ENCODE data around the gene ANKRA2. TPM values are rescaled to one million over a fixed set of nuclear protein-coding genes. Genes with fewer than 3 reads are reported as not detected.
A peak's percentile ranks its signal among the peaks of the same experiment; 100 is the strongest.

Gene ANKRA2
- total RNA-seq, 4 donors from 2014 or later = 18.1 to 28.2 (median 23.0) TPM

GRCh38 chr5:73605223-73606087, 40.0 kb upstream of the ANKRA2 start:
- H3K27ac ChIP-seq (replicated peaks in 1 of 4) = no peak overlapping the region
- TF ChIP-seq EP300 (IDR thresholded peaks at IDR 0.05) = no peak
- TF ChIP-seq POLR2A (IDR thresholded peaks at IDR 0.05; ENCODE audit: low read depth) = no peak
- TF ChIP-seq POLR2AphosphoS5 (IDR thresholded peaks at IDR 0.05) = no peak
- TF ChIP-seq CTCF (IDR thresholded peaks at IDR 0.05) = no peak
- peaks cover 0 to 5% (median 0%) of the 10 kb centered on the region in 4 donors for H3K9me3 ChIP-seq
- no peaks in the 10 kb centered on the region for H3K27me3 ChIP-seq
- DNase-seq (ENCODE audit: extremely low spot score) = no peak
- no peaks in the 10 kb centered on the region for H3K36me3 ChIP-seq
- H3K4me1 ChIP-seq = no peaks in the 10 kb centered on the region
- WGBS = 81% methylated on average over 8 of the region's 8 CpGs
- H3K4me3 ChIP-seq = no peak overlapping the region
- intact Hi-C loops (cut with DNase I) = no loop called here

- Histone ChIP-seq H3K27me3 (no peaks in the 10 kb centered on the region), H3K27ac (replicated peaks in 1 of 4) (no peak overlapping the region), H3K4me3 (no peak overlapping the region), H3K4me1 (no peaks in the 10 kb centered on the region), H3K36me3 (no peaks in the 10 kb centered on the region), H3K9me3 (peaks cover 0 to 5% (median 0%) of the 10 kb centered on the region in 4 donors)
- WGBS = 90% methylated on average over 5 of the region's 5 CpGs
- no peak for TF ChIP-seq POLR2A (IDR thresholded peaks at IDR 0.05; ENCODE audit: low read depth)
- TF ChIP-seq CTCF (IDR thresholded peaks at IDR 0.05) = no peak
- TF ChIP-seq EP300 (IDR thresholded peaks at IDR 0.05) = no peak
- TF ChIP-seq POLR2AphosphoS5 (IDR thresholded peaks at IDR 0.05) = no peak
- no peak for DNase-seq (ENCODE audit: extremely low spot score)
- intact Hi-C loops (cut with DNase I) = no loop called here
Observed at GRCh38 chr5:73603998-73604397, 38.6 kb upstream of the ANKRA2 start.

GRCh38 chr5:73599380-73599779, 33.9 kb upstream of the ANKRA2 start:
- TF ChIP-seq POLR2A (IDR thresholded peaks at IDR 0.05; ENCODE audit: low read depth) (no peak), CTCF (IDR thresholded peaks at IDR 0.05) (no peak), EP300 (IDR thresholded peaks at IDR 0.05) (no peak), POLR2AphosphoS5 (IDR thresholded peaks at IDR 0.05) (no peak)
- Histone ChIP-seq H3K27me3 (no peaks in the 10 kb centered on the region), H3K36me3 (no peaks in the 10 kb centered on the region), H3K4me1 (no peaks in the 10 kb centered on the region), H3K9me3 (peaks cover 0 to 5% (median 0%) of the 10 kb centered on the region in 4 donors), H3K27ac (replicated peaks in 1 of 4) (no peak overlapping the region), H3K4me3 (no peak overlapping the region)
- intact Hi-C loops (cut with DNase I) = no loop called here
- WGBS = 97% methylated on average over 3 of the region's 3 CpGs
- DNase-seq (ENCODE audit: extremely low spot score) = no peak

- DNase-seq (ENCODE audit: extremely low spot score) = no peak
- Histone ChIP-seq H3K9me3 (peaks cover 0 to 2% (median 0%) of the 10 kb centered on the region in 4 donors), H3K36me3 (no peaks in the 10 kb centered on the region), H3K4me1 (peaks cover 0 to under 1% (median under 1%) of the 10 kb centered on the region in 4 donors), H3K4me3 (no peak overlapping the region), H3K27me3 (no peaks in the 10 kb centered on the region), H3K27ac (replicated peaks in 1 of 4) (no peak overlapping the region)
- TF ChIP-seq POLR2A (IDR thresholded peaks at IDR 0.05; ENCODE audit: low read depth) = no peak
- TF ChIP-seq EP300 (IDR thresholded peaks at IDR 0.05) = no peak
- TF ChIP-seq CTCF (IDR thresholded peaks at IDR 0.05) = peak in 2 of 3 experiments; percentile 17 to 41
- TF ChIP-seq POLR2AphosphoS5 (IDR thresholded peaks at IDR 0.05) = no peak
- intact Hi-C loops (cut with DNase I) = no loop called here
Observed at GRCh38 chr5:73596705-73597328, 31.4 kb upstream of the ANKRA2 start.
